Stimulated activated CD4-positive, alpha-beta T cell treated with anti-CD3 and anti-CD28 coated beads, TNF-alpha, amount 100 ng/mL, for 4 hours (primary cell): Measurements from ENCODE around the gene TRDMT1.
"Not testable (repeated sequence)": the region's sequence is repeated elsewhere in the genome, so short reads cannot be mapped to it uniquely, and the experiment has no call there.

ENCODE experiments used
- DNase-seq, 3 experiments: peaks; one replicate each; pipeline ENCODE4 v3.0.0-alpha.2; 2020; ENCODE audit warnings: low read depth in 3 of 3

TRDMT1 gene

DNA sequence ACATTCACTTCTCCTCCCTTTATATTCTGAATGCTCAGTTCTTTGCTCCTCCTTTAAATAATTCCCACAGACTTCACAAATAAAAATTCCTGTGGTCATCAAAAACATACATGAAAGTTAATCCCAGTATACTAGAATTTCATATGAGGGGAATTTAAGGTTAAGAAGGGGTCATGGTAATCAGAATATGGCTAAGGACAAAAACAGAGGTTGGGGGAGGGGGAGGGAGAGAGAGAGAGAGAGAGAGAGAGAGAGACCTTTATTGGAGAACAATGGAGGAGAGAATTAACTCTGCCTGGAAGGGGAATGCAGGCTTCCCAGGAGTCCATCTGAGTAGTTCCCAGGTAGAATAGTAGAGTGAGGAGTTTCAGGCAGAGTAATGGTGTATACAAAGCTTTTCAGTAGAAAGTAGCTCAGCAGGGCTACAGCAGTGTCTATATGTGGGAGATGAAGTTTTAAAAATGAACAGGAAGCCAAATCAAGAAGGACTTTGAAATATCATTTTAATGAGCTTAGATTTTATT lies 66.7 kb downstream of the TRDMT1 start:
- DNase-seq = no peak

DNA sequence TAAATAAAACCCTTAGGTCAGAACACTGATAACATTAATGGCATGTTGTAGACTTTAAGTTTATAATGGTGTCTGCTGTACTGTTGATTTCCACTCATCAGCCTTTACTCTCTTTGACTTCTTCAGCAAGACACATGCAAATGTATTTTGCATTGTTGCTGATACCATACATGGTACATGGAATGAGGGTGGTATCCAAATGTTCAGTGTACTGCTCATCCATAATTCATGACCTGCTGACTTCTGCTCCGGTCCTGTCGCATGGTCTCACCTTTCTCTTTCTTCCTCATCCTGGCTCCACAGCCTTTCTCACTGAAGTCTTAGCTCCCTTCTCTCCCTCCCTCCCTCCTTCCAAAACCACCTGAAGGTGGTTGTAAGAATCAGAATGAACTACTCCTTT lies 67.2 kb downstream of the TRDMT1 start:
- no peak for DNase-seq

DNA sequence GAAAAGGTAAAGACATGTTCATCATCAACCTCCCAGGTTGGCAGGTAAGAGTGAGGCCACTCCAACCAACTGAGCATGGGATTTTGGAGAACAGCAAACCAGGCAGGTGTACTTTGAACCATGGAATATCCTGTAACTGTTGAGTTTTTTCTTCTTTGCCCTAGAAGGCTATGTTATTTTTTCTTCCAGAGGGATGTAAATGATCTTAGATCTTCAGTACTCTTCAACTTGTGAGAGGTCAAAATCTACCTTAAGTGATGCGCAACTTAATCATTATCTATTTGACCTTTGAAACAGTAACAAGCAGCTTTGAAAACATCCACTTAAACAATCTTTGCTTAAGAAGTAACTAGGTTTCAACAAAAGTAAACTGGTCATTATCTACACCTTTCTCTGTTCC lies 71.7 kb downstream of the TRDMT1 start, which contains the start of gene CUBN:
TSS of gene CUBN (minus strand) at position 71 of the 400 bp plus-strand sequence. CDS start at position 25, 46 bp downstream.
- DNase-seq = no peak

DNA sequence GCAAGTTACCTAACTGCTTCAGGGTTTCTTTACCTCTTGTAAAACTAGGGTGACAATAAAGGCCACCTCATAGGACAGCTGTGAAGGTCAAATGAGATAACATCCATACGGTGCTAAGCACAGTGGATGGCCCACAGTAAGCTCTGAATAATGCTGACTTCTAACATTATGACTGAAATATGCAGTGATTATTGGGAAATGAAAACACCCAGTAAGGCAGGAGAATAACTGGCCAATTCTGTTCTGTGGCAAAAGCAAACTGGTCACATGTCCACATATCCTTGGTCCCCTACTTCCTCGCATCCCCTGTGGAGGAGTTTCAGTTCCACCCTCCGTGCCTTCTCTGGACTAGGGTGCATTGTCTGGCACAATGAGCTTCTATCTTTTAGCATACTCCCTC lies 73.2 kb downstream of the TRDMT1 start:
- no peak for DNase-seq

DNA sequence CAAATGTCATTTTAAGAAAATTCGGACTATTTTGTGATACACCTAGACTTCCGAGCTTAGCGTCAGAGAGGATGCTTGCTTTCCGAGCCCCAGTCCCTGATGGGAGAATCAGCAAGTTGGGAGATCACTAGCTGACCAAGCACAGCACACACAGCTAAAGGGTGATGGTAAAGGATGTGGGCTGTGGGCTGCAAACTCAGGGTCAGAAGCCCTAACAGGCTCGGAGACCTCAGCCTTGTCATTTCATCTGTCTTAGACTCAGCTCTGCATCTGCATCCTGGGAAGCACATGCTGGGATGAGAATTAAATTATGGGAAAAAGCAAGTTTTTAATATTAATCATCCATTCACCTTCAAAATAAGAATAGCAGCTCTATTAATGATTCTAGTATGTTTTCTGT lies 75.1 kb downstream of the TRDMT1 start:
- no peak for DNase-seq

DNA sequence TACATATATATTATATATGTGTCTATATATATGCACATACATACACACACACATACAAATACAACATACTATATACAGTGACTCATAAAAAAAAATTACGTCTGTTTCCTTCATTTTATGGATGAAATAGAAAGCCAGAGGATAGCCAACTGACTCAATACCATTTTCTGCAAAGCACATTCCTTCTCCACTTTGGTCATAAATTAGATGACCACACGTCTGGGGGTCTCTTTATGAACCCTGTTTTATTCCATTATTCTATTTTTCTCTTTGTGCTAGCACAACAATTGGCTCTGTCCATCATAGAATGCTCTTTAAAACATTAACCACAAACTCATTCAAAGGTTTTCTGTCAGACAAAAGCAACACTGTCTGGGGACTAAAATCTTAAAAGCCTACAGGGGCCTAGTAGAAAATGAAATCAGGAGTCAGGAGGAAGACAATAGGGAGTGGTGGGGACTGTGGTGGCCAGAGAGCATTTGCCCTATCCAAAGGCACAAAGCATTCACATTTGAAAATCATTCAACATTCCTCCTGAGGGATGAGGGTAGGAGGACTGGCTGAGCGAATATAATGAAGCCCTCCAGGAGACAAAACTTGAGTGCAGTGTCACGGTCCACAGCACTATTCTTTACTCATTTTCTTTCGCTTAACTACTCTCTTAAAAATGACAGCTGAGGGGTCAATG lies 76.1 kb downstream of the TRDMT1 start:
- no peak for DNase-seq

DNA sequence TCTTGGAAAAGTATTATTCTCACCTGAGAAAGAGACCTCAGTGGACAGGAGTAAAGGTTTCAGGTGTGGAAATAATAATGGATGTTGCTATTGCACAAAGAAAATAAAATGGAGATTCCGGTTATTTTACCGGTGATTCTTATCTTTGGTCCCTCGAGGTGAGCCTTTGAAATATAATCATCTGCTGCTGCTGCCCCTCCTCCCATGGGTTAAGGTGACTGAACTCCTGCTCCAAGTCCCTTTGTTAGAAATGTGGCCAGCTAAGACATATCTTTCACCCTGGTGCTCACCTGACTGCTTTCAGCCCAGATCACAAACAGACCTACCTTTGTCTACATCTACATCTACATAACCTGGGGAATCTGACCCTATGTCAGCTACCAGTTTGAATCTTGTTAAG lies 77.5 kb downstream of the TRDMT1 start:
- DNase-seq = no peak

DNA sequence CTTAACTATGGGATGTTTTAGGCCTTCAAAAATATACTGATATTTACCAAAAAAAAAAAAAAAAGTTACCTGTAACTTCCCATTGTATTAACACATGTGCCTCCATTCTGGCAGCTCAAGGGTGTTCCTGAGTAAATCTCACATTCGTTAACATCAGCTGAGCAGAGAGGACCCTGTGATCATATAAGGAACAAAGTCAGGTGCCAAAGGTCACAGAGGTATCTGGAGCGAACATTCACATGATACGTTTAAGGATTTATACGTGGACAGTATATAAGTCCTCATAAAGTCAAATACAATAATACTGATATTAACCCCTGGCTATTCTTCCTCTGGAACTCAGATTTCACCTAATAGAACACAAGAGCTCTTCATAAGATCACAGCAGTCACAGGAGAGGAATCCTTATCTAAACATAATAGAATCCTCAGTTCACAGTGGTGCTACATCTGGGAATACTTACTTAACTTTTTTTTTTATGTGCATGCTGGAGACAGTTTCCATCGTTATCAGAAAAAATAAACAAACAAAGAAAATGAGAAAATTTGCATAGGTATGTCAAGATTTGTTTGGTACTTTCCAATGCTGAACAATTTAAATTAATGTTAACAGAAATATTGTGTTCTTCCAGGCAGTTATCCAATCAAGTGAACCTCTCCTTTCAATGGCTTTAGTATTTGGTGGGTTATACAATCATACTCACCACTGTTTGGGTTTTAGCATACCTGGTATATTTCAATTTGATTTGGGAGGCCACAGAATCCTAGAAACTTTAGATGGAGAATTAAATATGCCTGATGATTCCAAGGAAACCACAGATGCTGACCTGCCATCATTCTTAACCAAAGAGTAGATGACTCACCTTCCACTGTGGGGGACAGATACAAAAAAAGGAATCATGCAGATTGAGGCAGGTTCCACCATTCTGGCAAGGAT lies 78.5 kb downstream of the TRDMT1 start:
- no peak for DNase-seq

DNA sequence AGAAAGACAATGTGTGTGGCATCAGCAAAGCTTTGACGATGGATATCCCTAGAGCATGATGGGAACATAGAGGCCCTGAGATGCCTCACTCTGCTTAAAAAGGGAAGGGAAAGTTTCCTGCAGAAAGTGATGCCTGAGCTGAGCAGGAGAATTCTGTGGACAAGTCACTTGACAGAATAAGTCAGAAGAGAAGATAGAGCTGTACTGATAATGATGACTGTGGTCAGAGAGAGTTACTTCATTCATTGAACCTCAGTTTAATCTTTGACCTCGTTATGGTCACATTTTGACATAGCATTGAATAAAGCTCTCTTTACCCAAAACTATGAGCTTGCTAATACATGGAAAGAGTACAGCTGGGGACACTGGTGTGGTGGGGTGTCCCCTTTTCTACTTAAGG lies 79.4 kb downstream of the TRDMT1 start:
- no peak for DNase-seq

DNA sequence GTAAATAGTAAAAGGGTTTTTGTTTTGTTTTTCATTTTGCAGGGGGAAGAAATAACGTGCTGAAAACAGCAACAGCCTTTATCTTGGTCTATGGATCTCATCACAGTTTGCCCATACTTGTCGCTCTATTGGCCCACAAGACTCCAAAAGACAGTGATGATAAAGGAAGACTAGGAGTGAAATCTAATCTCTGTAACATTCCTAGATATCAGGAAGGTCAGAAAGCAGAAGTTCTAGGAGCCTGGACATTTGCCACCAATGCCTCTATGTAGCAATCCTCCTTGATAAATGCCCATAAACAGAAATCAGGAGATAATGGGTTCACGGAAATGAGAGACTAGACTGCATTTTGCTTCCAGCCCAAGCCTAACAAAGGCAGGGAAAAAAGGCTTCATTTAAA lies 80.8 kb downstream of the TRDMT1 start:
- DNase-seq = no peak

DNA sequence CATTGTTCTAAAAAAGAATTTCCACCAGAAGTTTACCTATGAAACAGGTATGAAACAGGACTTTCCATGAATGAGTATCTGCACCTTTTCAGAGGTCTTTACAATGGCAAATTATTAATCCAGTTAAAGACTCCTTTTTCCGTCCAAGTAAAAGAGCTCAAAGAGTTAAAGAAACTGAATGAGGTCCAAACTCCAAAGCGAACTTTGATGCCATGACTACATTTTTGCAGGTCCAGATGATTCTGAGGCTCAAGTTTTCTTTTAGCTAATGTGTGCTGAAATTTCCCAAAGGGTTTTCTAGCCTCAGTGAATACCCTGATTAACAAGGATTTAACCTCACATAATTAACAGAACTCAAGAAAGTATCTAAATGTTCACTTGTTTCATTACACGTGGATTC lies 81.6 kb downstream of the TRDMT1 start:
- no peak for DNase-seq

DNA sequence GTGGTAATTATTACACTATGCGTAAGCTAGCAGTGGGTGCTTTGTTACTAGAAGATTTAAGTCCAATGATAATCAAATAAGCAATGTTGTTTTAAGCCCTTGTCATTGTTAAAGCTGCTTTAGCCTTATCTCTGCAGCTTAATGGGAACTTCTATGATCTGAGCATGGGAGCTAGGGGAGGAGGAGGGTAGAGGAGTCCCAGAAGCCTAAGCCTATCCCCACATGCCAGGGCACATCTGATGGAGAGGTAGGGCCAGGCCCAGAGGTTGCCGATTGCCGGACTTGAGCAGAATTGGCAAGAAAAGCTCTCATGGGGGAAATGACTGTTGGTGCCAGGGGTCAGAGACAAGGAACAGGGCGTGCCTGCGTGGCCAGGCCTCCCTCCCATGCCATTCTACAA lies 85.3 kb downstream of the TRDMT1 start:
- DNase-seq = no peak

DNA sequence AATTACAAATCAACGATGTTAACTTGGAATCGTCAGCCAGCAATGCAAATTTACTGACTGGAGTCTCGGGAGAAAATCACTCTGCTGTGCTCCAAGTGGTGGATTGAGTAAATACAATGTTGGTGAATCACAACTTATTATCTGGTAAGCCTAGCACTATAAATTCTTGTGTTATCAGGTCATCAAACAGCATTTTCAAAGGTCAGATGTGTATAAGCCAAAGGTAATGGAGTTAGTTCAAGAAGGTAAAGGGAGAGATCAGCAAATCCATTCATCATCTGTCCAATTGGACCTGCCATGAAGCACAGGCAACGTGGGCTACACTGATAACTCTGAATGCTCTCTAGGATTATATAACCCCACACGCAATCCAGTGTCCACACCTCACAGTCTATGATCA lies 85.8 kb downstream of the TRDMT1 start:
- DNase-seq = no peak

DNA sequence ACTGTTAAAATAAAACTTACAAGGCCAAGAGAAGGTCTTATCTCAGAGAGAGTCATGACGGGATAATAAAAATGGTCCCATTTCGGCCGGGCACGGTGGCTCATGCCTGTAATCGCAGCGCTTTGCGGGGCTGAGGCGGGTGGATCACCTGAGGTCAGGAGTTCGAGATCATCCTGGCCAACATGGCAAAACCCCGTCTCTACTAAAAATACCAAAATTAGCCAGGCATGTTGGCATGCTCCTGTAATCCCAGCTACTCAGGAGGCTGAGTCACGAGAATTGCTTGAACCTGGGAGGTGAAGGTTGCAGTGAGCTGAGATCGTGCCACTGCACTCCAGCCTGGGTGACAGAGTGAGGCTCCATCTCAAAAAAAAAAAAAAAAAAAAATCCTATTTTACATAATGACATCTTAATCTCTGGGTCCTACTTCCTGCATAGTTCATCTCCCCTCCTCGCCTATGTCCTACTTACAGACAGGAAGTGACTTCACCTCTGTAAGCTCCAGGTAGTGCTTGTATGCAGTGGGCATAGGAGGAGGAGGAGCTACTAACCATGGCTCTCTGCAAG lies 86.5 kb downstream of the TRDMT1 start:
- DNase-seq = not testable (repeated sequence)

DNA sequence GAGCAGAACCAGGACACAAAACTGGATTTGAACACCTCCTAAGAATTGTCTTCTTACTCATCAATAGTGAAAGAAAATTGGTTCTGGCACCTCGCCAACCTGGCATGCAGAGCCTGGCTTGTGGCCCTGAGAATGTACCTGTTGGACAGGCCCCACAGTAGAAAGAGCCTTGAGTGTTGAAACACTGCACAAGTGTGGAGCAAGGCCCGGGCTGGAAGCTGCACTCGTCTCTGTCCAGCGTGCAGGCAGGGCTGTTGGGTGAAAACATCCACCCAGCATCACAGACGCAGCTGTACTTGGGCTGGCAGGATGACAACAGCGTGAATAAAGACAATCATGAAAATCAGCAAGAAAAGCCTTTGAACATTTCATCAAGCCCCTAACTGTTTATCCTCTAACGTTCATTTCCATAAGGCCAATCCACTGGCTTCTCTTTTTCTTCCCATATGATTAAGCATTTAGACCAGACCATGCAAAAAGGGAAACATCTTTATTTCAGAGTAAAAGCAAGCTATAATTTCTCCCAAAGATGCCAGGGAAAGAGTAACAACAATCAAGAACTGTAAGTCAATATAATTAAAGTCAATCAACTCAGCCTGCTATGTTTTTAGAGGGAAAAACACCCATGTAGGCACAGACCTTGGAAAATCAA lies 87.5 kb downstream of the TRDMT1 start:
- no peak for DNase-seq

DNA sequence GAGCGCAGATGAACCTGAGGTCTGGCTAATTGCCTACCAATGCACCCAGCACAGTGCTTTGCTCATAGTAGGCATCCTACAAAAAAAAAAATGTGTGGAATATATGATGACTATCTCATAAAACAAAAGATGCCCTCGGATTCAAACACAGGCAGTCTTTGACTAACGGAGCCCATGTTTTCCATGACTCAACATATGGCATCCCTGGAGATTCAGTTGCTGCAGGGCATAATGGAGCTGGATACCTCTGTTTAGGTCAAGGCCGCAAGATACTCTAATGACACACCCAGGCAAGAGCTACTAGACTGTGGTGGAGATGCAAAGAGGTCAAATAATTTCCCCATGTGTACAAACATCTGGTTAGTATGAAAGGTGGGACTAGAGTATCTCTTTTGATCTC lies 88.1 kb downstream of the TRDMT1 start:
- DNase-seq = no peak

DNA sequence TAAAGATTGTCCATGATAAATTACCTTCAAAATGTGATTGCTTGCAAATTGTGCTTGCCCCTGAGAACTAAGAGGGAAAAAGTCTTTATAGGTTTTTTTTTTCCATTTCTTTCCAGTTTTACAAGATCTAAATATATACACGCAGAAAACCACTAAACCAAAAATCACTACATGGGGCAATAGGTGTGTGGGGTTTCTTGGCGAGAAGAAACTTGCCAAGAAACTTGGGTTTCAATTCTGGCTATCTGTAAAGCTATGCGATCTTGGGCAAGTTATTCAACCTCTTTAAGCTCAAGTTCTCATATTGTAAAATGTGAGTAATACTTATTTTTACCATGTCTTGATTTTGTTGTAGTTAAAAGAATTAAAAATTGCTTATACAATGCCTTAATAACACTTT lies 88.9 kb downstream of the TRDMT1 start:
- DNase-seq = no peak

DNA sequence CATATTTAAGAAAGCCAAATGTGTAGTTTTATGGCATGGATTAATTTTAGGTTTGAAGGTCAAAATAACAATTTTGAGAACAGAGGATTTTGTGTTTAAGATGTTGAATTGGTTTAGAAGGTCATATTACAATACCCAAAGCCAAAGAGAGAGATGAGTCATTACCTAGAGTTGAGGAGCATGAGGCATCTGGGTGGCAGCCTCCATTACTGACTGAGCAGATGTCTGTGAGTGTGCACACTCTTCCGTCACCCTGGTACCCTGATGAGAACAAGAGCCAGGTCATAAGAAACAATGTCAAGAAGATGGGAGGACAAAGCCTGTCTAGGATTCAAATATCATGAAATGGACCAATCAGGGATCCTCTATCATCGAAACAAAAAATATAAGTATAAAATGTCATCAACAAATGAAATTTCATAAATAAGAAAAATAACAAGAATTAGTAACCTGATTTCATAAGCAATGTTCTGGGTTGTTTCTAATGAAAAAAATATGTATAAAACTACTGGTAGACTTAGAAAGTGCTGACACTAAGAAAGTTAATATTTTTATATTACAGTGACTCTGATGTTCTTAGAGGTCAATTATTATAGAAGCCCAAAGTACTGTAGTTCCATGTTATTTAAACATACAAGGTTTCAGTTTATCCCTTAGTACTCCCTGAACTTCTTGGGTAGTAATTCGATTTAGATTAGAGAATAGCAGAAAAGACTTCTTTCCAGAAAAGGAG lies 91.8 kb downstream of the TRDMT1 start:
- DNase-seq = no peak

DNA sequence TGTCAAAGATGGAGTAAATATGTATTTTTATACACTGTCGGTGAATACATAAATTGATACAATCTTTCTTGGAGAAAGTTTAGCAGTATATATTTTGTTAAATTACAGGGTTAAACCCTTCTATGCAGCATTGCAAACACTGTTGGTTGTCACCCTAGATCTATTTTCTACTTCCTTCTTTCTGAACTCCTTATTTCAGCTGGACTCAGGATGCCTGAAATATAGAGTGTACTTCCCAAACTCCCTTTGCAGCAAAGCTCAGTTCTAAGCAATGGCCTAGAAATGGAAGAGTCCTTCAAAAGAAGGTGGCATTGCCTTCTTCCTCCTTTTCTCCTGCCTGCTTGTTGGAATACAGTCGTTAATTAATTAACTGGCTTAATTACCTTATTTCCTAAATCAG lies 92.4 kb downstream of the TRDMT1 start:
- DNase-seq = no peak

DNA sequence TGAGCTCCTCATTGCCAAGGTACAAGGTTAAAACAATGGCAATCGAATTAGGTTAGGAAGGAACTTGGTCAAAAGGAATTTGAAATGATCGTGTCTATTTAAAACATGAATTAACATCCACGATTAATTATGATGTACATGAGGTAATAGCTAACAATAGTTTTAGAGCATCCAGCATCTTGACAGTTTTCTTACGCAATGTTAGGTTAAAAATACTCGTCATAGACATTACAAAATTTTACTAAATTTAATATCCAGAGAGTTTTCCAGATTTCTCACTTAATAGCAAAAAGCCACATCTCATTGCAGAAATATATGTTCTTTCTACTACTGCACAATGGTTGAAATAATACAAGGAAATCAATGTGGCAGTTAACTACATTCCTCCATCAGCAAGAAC lies 94.5 kb downstream of the TRDMT1 start:
- DNase-seq = no peak

DNA sequence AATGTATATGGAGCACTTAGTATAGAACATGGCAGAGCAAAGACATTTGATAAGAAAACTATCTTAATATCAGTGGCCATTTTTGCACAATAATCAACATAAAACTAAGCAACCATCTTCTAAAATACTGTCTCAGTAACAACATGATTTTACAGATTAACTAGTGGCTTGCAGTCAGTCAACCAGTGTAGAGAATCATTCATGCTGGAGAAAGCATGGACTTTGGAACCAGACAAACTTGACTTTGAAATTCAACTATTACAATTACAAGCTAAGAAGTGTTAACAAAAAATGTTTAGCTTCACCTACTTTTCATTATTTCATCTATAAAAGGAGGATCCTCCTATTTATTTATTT lies 99.6 kb downstream of the TRDMT1 start:
- DNase-seq = no peak
